H4 (cell line): Measurements from ENCODE around the gene SUSD1. TPM values are rescaled to one million over a fixed set of nuclear protein-coding genes. Genes with fewer than 3 reads are reported as not detected.
A peak's percentile ranks its signal among the peaks of the same experiment; 100 is the strongest.

Experiments
- DNase-seq: peaks from one replicate; pipeline ENCODE4 v3.0.0-alpha.2; 2015; ENCODE audit warnings: low spot score
- total RNA-seq: library from RNA; depleted of rRNA; stranded (reverse); fragments of >200 nt; shearing (Covaris generic); gene quantifications from 2 replicates; pipeline ENCODE4 v1.2.3, GENCODE V29; 2014

SUSD1 gene
- total RNA-seq, 1 experiment from 2014 or later = 0.89 TPM

DNA sequence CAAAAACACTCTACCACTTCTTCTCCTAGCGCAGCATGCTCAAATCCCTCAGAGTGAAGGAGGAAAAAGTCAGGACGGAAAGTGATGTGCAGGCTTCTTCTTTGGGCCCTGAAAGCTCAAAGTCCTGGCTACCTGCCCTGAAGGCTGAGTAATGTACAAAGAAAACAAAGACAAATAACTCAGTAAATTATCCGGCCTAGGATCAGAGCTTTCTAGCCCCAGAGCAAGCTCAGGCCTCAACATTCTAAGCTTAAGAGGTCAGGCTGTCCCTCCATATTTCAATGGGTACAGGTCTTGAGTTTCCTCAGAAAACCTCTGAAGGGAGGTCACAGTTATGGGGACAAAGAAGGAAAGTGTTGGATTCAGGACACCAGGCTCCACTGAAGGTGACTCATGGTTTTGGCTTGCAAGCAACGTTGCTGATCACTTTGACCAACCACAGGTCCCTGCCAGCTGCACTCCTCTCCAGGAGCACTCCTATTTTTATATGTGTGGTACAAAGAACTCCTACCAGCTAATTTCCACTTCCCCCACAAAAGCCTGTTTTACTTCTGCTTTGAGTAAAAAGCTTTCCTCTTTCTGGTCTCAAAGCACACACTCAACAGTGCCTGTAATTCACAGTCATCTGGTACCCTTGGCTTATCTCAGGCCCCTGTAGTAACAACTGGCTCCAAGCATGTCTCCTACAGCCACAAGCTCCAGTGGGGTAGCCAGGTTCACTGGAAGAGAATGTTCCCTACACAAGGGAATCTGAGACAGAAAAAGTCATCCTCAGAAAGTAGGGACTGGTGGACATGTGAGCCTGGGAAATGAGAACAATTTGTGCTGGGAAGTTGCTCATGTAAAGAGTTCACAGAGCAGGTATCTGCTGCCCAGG, 162.8 kb downstream of the SUSD1 start:
- peak; percentile 93 for DNase-seq

- no peak for DNase-seq
These were observed 164.0 kb downstream of the SUSD1 start for GRCh38 chr9:112011051-112011620.

- DNase-seq = no peak
These were observed 164.6 kb downstream of the SUSD1 start for GRCh38 chr9:112010537-112010936.

GRCh38 chr9:112009656-112010055, 165.4 kb downstream of the SUSD1 start:
- DNase-seq = no peak

GRCh38 chr9:112007575-112008240, 167.4 kb downstream of the SUSD1 start:
- no peak for DNase-seq

DNA sequence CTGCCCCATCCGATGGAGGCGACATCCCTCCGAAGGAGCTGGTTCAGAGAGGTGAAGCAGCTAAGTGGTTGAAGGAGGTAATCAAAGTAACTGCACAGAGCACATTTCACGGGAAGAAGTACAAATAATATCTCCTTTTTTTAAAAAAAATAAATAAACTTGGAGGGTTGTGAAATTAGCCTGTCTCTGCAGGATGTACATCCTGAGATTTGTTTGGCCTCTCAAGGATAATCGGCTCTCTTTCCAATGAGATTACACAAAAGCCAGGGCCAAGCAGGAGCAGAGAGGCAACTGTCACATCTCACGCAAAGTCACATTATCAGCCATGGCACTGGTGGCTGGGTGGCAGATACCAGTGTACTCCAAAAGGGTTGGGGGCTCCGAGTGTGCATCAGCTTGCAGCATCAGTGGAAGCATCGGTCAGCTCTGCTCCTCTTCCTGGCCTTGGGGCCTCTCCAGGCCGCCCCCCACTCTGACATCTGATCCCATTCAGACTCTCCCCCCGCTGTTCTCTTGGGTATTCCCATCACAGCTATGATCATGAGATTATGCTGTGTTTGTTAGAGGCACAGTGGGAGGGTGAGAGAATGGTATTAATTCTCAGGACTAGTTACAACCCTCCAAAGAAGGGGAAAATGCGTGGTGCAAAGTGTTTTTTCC, 168.6 kb downstream of the SUSD1 start:
- no peak for DNase-seq

- no peak for DNase-seq
These were observed 169.2 kb downstream of the SUSD1 start for GRCh38 chr9:112005939-112006338.

DNA sequence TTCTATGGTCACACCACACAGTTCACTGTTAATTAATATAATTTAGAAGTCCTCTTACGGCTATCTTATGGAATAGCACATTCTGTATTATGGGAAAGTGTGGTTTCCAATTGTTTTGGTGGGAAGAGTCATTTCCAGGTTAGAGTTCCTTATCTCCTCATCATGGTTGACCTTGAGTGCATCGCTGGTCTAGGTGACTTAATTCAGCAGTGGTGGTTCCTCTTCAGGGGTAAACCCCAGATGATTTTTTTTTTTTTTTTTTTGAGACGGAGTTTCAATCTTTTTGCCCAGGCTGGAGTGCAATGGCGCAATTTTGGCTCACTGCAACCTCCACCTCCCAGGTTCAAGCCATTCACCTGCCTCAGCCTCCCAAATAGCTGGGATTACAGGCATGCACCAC, 171.6 kb downstream of the SUSD1 start:
- no peak for DNase-seq

GRCh38 chr9:112002847-112003457, 172.1 kb downstream of the SUSD1 start:
- DNase-seq = peak; percentile 35

- DNase-seq = no peak
These were observed 172.8 kb downstream of the SUSD1 start for GRCh38 chr9:112002131-112002846.

DNA sequence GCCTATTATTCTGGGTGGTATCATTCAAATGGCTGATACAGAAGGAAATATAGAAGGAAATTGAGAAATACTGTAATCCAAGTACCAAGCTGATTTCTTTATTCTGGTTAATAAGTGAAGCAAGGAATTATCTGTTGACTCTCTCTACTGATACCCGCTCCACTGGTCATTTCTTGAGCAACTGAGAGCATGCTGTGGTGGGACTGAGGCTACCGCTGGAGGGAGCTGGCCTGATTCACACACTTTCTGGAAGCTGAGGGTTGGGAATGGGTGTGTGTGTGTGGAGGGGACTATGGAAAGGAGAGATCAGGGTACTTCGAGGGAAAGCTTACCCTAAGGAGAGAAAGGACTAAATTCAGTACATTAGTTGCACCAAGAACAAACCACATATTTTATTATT, 174.4 kb downstream of the SUSD1 start:
- DNase-seq = no peak

DNA sequence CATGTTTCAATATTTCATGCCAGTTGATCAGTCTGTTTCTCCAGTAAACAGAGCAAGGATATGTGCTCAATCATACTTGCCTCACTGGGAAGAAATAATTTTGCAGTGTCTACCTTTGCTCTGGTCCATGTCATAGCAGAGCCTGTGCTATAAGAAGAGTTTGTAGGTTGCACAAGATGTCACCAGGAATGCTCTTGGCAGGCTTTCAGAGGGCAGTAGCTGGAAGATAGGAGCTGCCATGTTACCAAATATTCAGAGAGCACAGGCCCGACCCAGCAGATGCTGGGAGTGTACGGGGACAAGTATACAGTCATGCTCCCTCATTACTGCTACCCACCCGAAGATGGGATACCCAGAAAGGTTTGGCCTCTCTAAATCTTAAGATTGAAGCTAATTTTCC, 175.8 kb downstream of the SUSD1 start:
- DNase-seq = no peak

- no peak for DNase-seq
These were observed 177.3 kb downstream of the SUSD1 start for GRCh38 chr9:111997831-111998230.

- no peak for DNase-seq
These were observed 180.2 kb downstream of the SUSD1 start for GRCh38 chr9:111994831-111995458.

GRCh38 chr9:111993319-111993718, 181.8 kb downstream of the SUSD1 start:
- DNase-seq = no peak

DNA sequence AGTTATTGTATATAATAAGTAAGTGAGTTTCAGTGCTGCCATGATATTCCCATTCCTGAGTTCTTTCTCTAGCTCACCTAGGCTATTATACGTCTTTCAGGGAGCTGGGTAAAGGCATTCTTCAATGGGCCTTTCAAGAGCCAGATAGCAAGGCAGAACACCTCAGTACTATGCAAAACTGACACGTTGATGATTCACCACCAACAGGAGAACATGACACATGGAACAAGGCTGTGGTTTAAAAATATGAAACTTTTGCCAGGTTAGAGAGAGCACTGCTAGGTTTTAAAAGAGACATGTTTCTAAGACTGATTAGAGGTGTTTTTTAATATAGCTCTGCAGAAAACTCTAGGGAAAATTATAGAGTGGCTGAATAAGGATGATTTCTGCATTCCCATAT, 182.6 kb downstream of the SUSD1 start:
- DNase-seq = no peak

GRCh38 chr9:111991179-111991578, 183.9 kb downstream of the SUSD1 start:
- no peak for DNase-seq
